Common myeloid progenitor, CD34-positive (primary cell): Measurements from ENCODE around the gene CEACAM18.

ENCODE experiments used
- CTCF ChIA-PET: fragments of 350-600 bp; sonication (Branson Sonifier 250); formaldehyde crosslinking; loops from one replicate; lab custom pipeline; 2021; ENCODE audit warnings: antibody characterized with exemption; lab: Charles Lee
- POLR2A ChIA-PET: fragments of 350-600 bp; sonication (Branson Sonifier 250); formaldehyde crosslinking; loops from one replicate; lab custom pipeline; 2021; ENCODE audit warnings: antibody characterized with exemption; lab: Charles Lee
- DNase-seq, 3 donors: peaks; one replicate each; pipeline versions ENCODE4 v3.0.0 to v3.0.0-alpha.2; 2013
- H3K27ac ChIP-seq, 2 experiments: 1 replicate in 1 of 2; 2 replicates in 1 of 2; pipeline ENCODE4 v1.7.0; 2013; ENCODE audit warnings: inconsistent platforms in 2 of 2, low read length in 2 of 2, mild to moderate bottlenecking in 2 of 2, low read depth in 1 of 2, moderate library complexity in 1 of 2; ENCODE audit not compliant: severe bottlenecking in 2 of 2, insufficient read depth in 1 of 2, poor library complexity in 1 of 2
- H3K27me3 ChIP-seq, 5 experiments: replicated peaks in 2 of 5; 1 replicate in 3 of 5; 2 replicates in 2 of 5; pipeline versions ENCODE4 v1.6.1 to v1.7.0; 2013; ENCODE audit warnings: low read length in 4 of 5, mild to moderate bottlenecking in 2 of 5, moderate library complexity in 2 of 5, inconsistent platforms in 1 of 5; ENCODE audit not compliant: insufficient read depth in 5 of 5, control insufficient read depth in 4 of 5
- H3K36me3 ChIP-seq, 4 experiments: 1 replicate in 2 of 4; 2 replicates in 2 of 4; pipeline versions ENCODE4 v1.6.1 to v1.7.0; 2013; ENCODE audit warnings: low read length in 3 of 4, control low read depth in 1 of 4, mild to moderate bottlenecking in 1 of 4; ENCODE audit not compliant: control insufficient read depth in 4 of 4, insufficient read depth in 4 of 4
- H3K4me1 ChIP-seq, 4 experiments: 1 replicate in 3 of 4; 2 replicates in 1 of 4; pipeline versions ENCODE4 v1.6.1 to v1.7.1; 2013; ENCODE audit warnings: low read length in 3 of 4, mild to moderate bottlenecking in 3 of 4, control low read depth in 1 of 4, inconsistent platforms in 1 of 4, moderate library complexity in 1 of 4; ENCODE audit not compliant: control insufficient read depth in 4 of 4, insufficient read depth in 4 of 4; ENCODE audit errors: control extremely low read depth in 1 of 4
- H3K4me3 ChIP-seq, 7 experiments: 1 replicate in 4 of 7; 2 replicates in 3 of 7; pipeline versions ENCODE4 v1.5.1 to v1.7.0; 2013; ENCODE audit warnings: mild to moderate bottlenecking in 7 of 7, low read length in 6 of 7, moderate library complexity in 6 of 7, inconsistent platforms in 2 of 7, low read depth in 2 of 7, control low read depth in 1 of 7; ENCODE audit not compliant: insufficient read depth in 4 of 7, control insufficient read depth in 1 of 7; ENCODE audit errors: extremely low read depth in 1 of 7
- H3K9me3 ChIP-seq, 5 experiments: 1 replicate in 4 of 5; 2 replicates in 1 of 5; pipeline versions ENCODE4 v1.6.1 to v1.7.1; 2013; ENCODE audit warnings: low read length in 4 of 5, mild to moderate bottlenecking in 2 of 5, inconsistent platforms in 1 of 5, low read depth in 1 of 5, moderate library complexity in 1 of 5; ENCODE audit not compliant: control insufficient read depth in 4 of 5, insufficient read depth in 2 of 5; ENCODE audit errors: control extremely low read depth in 1 of 5
- WGBS: methylation state at CpG from one replicate; pipeline ENCODE4 v1.1.5; 2013; ENCODE audit not compliant: insufficient coverage; 5-methylcytosine and 5-hydroxymethylcytosine counted together

CEACAM18 gene

DNA sequence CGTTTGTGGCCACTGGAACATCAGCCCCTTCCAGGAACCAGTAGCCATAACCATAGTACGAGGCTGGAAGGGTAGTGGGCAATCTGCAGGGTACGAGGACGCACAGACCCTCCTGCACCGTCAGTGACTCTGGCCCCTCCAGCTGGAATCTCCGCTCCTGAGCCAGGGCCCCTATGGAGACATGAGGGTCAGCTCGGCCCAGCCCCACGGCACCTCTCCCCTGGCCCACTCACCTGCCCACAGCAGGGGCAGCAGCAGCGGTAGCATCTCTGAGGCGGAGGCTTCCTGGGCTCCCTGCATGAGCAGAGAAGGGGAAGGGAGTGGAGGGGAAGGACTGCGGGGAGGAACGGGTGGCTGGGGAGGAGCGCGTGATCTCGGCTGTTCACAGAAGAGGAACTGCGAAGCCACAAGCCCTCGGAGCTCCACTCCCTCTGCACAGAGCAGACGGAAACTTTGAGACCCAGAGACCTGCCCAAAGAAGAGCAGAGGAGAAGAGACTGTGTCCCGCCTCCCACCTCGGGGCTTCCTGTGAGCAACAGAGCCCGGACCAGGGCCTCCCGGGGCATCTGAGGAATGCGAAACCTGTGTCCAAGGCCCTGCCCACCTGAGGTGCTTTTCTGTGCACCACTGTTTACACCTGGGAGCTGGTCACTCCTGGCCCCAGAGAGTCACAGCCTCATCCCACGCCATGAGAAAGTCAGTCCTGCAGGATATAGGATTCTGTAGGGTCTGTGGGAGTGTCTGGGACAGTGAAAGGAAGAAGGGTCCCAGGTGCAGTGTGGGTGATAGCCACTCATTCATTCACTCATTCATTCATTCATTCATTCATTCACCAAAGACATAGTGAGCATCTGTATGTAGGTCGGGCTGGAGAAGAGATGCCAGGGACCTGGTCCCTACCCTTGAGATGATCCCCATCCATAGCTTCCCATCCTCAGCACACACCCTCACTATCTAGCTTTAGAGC is 53.3 kb downstream of the CEACAM18 start, which contains the start of gene SIGLEC6:
SIGLEC6 (minus strand) TSS at position 322 of the 967 bp plus-strand sequence; CDS start at position 300, 22 bp downstream.
- Histone ChIP-seq H3K27me3 (peaks cover 0 to 3% (median 0%) of the 10 kb centered on the region in 5 experiments), H3K27ac (peak within 1 kb of the TSS in 1 of 2 experiments; percentile 63), H3K4me3 (peak within 1 kb of the TSS in 5 of 7 experiments; percentile 20 to 52 (median 29)), H3K4me1 (peaks cover 0 to 34% (median 16%) of the 10 kb centered on the region in 4 experiments), H3K9me3 (peaks cover 0 to 1% (median 0%) of the 10 kb centered on the region in 5 experiments), H3K36me3 (no peaks in the 10 kb centered on the region)
- 13% methylated on average over 16 of the region's 25 CpGs for WGBS
- POLR2A ChIA-PET, result no interaction called here
- CTCF ChIA-PET, result interaction anchor here (1.0 to 1.4 kb wide), 7 partner anchors 9 to 58 kb away, joined by 3 to 6 read pairs (median 3); no protein-coding TSS in a partner anchor
- DNase-seq, result peak; percentile 88 to 97 (median 96)

DNA sequence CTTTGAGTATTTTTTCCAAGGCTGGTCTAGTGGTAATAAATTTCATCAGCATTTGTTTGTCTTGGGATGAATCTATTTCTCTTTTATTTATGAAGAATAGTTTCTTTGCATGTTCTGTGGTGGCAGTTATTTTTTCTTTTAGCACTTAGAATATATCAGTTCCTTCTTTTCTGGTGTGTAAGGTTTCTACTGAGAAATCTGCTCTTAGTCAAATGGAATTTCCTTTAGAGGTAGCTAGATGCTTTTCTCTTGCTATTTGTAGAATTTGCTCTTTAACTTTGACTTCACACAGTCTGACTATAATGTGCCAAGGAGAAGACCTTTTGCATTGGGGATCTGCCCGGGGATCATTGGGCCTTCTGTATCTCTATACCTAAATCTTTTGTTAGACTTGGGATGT is 57.2 kb downstream of the CEACAM18 start:
- H3K36me3 ChIP-seq, result no peaks in the 10 kb centered on the region
- no peak overlapping the region for H3K27ac ChIP-seq
- POLR2A ChIA-PET, result no interaction called here
- peaks cover 0 to 27% (median 16%) of the 10 kb centered on the region in 4 experiments for H3K4me1 ChIP-seq
- CTCF ChIA-PET, result interaction anchor here (2.1 kb wide), 1 partner anchor 62 kb away, joined by 8 read pairs; no protein-coding TSS in a partner anchor
- no peak for DNase-seq
- WGBS, result no CpG with 5 or more reads among the region's 1 CpG
- H3K9me3 ChIP-seq, result peaks cover 0 to 1% (median 0%) of the 10 kb centered on the region in 5 experiments
- peaks cover 0 to 12% (median 2%) of the 10 kb centered on the region in 5 experiments for H3K27me3 ChIP-seq
- H3K4me3 ChIP-seq, result no peak overlapping the region

DNA sequence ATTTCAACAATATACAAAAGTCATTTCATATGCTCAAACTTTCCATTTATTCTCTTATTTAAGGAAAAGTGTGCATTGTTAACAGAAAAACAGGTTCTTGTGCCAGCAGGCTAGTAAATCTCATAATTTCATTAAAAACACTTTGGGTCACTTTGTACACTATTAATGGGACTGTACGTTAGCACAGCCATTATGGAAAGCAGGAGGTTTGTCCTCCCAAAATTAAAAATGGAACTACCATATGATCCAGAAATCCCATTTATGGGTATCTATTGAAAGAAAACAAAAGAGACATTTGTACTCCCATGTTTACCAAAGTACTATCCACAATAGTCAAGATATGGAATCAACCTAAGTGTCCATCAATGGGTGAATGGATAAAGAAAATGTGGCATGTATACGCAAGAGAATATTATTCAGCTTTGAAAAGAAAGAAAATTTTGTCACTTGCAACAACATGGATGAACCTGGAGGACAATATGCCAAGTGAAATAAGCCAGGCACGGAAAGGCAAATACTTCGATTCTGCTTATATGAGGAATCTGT is 61.6 kb downstream of the CEACAM18 start:
- Histone ChIP-seq H3K4me3 (no peak overlapping the region), H3K9me3 (peaks cover 0 to 1% (median 0%) of the 10 kb centered on the region in 5 experiments), H3K4me1 (peaks cover 0 to 24% (median 11%) of the 10 kb centered on the region in 4 experiments), H3K36me3 (no peaks in the 10 kb centered on the region), H3K27ac (no peak overlapping the region), H3K27me3 (peaks cover 0 to 23% (median 5%) of the 10 kb centered on the region in 5 experiments)
- 100% methylated on average over 3 of the region's 4 CpGs for WGBS
- ChIA-PET CTCF (interaction anchor here (1.2 to 1.8 kb wide), 2 partner anchors 25 to 26 kb away, joined by 3 to 6 read pairs; no protein-coding TSS in a partner anchor), POLR2A (no interaction called here)
- no peak for DNase-seq
